ENCODE measurements around the gene TDRD12. TPM values are rescaled to one million over a fixed set of nuclear protein-coding genes. Genes with fewer than 3 reads are reported as not detected.

Gene TDRD12
- total RNA-seq, 4 donors from 2014 or later = 0.48 TPM; not detected in 3

GRCh38 chr19:32789429-32789828 lies 69.9 kb downstream of the TDRD12 start:
- 67 to 95% methylated on average over 3 to 10 of the region's 10 CpGs for WGBS, 2 donors (ENCODE audit: low coverage in 1 of 2)
- Histone ChIP-seq H3K4me1 (no peaks in the 10 kb centered on the region), H3K4me3 (no peak overlapping the region), H3K9me3 (no peaks in the 10 kb centered on the region), H3K36me3 (no peaks in the 10 kb centered on the region), H3K27ac (no peak overlapping the region), H3K27me3 (no peaks in the 10 kb centered on the region)
- in situ Hi-C loops (cut with MboI; ENCODE audit: low pct_ligation_motif_present in 1 of 4, low pct_unique_long_range_greater_than_20kb in 1 of 4, low sequenced_read_pairs in 3 of 4) (no loop called here), intact Hi-C loops (cut with DNase I; ENCODE audit: low total_unique reads) (no loop called here)
- no peak for TF ChIP-seq POLR2AphosphoS5 (IDR thresholded peaks at IDR 0.05)
- TF ChIP-seq POLR2A (IDR thresholded peaks at IDR 0.05) = no peak
- TF ChIP-seq EP300 (IDR thresholded peaks at IDR 0.05; ENCODE audit: low read depth) = no peak
- no peak for TF ChIP-seq CTCF (IDR thresholded peaks at IDR 0.05)
- no peak for DNase-seq

- DNase-seq = no peak
- intact Hi-C loops (cut with DNase I; ENCODE audit: low total_unique reads) = no loop called here
- no peaks in the 10 kb centered on the region for H3K36me3 ChIP-seq
- TF ChIP-seq POLR2A (IDR thresholded peaks at IDR 0.05) = no peak
- TF ChIP-seq POLR2AphosphoS5 (IDR thresholded peaks at IDR 0.05) = no peak
- TF ChIP-seq CTCF (IDR thresholded peaks at IDR 0.05) = no peak
- no peak for TF ChIP-seq EP300 (IDR thresholded peaks at IDR 0.05; ENCODE audit: low read depth)
- H3K27me3 ChIP-seq = no peaks in the 10 kb centered on the region
- no peak overlapping the region for H3K27ac ChIP-seq
- in situ Hi-C loops (cut with MboI; ENCODE audit: low pct_ligation_motif_present in 1 of 4, low pct_unique_long_range_greater_than_20kb in 1 of 4, low sequenced_read_pairs in 3 of 4) = no loop called here
- 72 to 79% methylated on average over 4 of the region's 4 CpGs for WGBS, 2 donors (ENCODE audit: low coverage in 1 of 2)
- H3K9me3 ChIP-seq = no peaks in the 10 kb centered on the region
- no peak overlapping the region for H3K4me3 ChIP-seq
- no peaks in the 10 kb centered on the region for H3K4me1 ChIP-seq
Measured at GRCh38 chr19:32798201-32798600, 78.6 kb downstream of the TDRD12 start.

- Histone ChIP-seq H3K36me3 (no peaks in the 10 kb centered on the region), H3K9me3 (no peaks in the 10 kb centered on the region), H3K4me3 (no peak overlapping the region), H3K4me1 (no peaks in the 10 kb centered on the region), H3K27me3 (no peaks in the 10 kb centered on the region), H3K27ac (no peak overlapping the region)
- intact Hi-C loops (cut with DNase I; ENCODE audit: low total_unique reads) (no loop called here), in situ Hi-C loops (cut with MboI; ENCODE audit: low pct_ligation_motif_present in 1 of 4, low pct_unique_long_range_greater_than_20kb in 1 of 4, low sequenced_read_pairs in 3 of 4) (no loop called here)
- no peak for TF ChIP-seq CTCF (IDR thresholded peaks at IDR 0.05)
- no peak for TF ChIP-seq EP300 (IDR thresholded peaks at IDR 0.05; ENCODE audit: low read depth)
- no peak for TF ChIP-seq POLR2AphosphoS5 (IDR thresholded peaks at IDR 0.05)
- no peak for TF ChIP-seq POLR2A (IDR thresholded peaks at IDR 0.05)
- no peak for DNase-seq
Measured at GRCh38 chr19:32800191-32800590, 80.6 kb downstream of the TDRD12 start.

GRCh38 chr19:32800754-32801153 lies 81.2 kb downstream of the TDRD12 start:
- intact Hi-C loops (cut with DNase I; ENCODE audit: low total_unique reads) = no loop called here
- DNase-seq = no peak
- TF ChIP-seq CTCF (IDR thresholded peaks at IDR 0.05) (no peak), POLR2A (IDR thresholded peaks at IDR 0.05) (no peak), POLR2AphosphoS5 (IDR thresholded peaks at IDR 0.05) (no peak), EP300 (IDR thresholded peaks at IDR 0.05; ENCODE audit: low read depth) (no peak)
- WGBS, 2 donors (ENCODE audit: low coverage in 1 of 2) = 0 to 27% methylated on average over 1 to 4 of the region's 4 CpGs
- in situ Hi-C loops (cut with MboI; ENCODE audit: low pct_ligation_motif_present in 1 of 4, low pct_unique_long_range_greater_than_20kb in 1 of 4, low sequenced_read_pairs in 3 of 4) = no loop called here
- no peaks in the 10 kb centered on the region for H3K9me3 ChIP-seq
- H3K4me3 ChIP-seq = no peak overlapping the region
- H3K27me3 ChIP-seq = no peaks in the 10 kb centered on the region
- no peaks in the 10 kb centered on the region for H3K4me1 ChIP-seq
- H3K36me3 ChIP-seq = no peaks in the 10 kb centered on the region
- no peak overlapping the region for H3K27ac ChIP-seq
